Trophoblast cell (in vitro differentiated cells and primary cell): ENCODE data around the gene BFSP2.

Source experiments
- DNase-seq, 2 donors: peaks; one replicate each; pipeline ENCODE4 v3.0.0-alpha.2; 2016
- H2AFZ ChIP-seq: 2 replicates; pipeline ENCODE4 v1.6.1; 2013; ENCODE audit warnings: low read length, moderate library complexity, mild to moderate bottlenecking; ENCODE audit not compliant: insufficient read depth, poor library complexity
- H2AK5ac ChIP-seq: 2 replicates; pipeline ENCODE4 v1.6.1; 2013; ENCODE audit warnings: mild to moderate bottlenecking, low read length
- H2BK120ac ChIP-seq: 2 replicates; pipeline ENCODE4 v1.6.1; 2013; ENCODE audit warnings: low read length, mild to moderate bottlenecking, moderate library complexity; ENCODE audit not compliant: insufficient read depth, poor library complexity
- H2BK12ac ChIP-seq: 2 replicates; pipeline ENCODE4 v1.6.1; 2013; ENCODE audit warnings: mild to moderate bottlenecking, low read length, moderate library complexity
- H2BK5ac ChIP-seq: 2 replicates; pipeline ENCODE4 v1.6.1; 2013; ENCODE audit warnings: low read length, low read depth, moderate library complexity, mild to moderate bottlenecking; ENCODE audit not compliant: poor library complexity
- H3K14ac ChIP-seq: 2 replicates; pipeline ENCODE4 v1.6.1; 2013; ENCODE audit warnings: mild to moderate bottlenecking, low read length
- H3K18ac ChIP-seq: 2 replicates; pipeline ENCODE4 v1.6.1; 2013; ENCODE audit warnings: mild to moderate bottlenecking, low read length
- H3K23ac ChIP-seq: 2 replicates; pipeline ENCODE4 v1.6.1; 2013; ENCODE audit warnings: low read length
- H3K27ac ChIP-seq: 2 replicates; pipeline ENCODE4 v1.5.1; 2013; ENCODE audit warnings: low read depth, mild to moderate bottlenecking, inconsistent platforms, low read length, moderate library complexity
- H3K27me3 ChIP-seq: 2 replicates; pipeline ENCODE4 v1.6.1; 2013; ENCODE audit warnings: inconsistent platforms, mild to moderate bottlenecking, low read length, moderate library complexity; ENCODE audit not compliant: insufficient read depth
- H3K36me3 ChIP-seq, 2 experiments: 1 replicate in 1 of 2; 2 replicates in 1 of 2; pipeline ENCODE4 v1.6.1; 2013; ENCODE audit warnings: low read length in 2 of 2, mild to moderate bottlenecking in 2 of 2, moderate library complexity in 1 of 2; ENCODE audit not compliant: insufficient read depth in 2 of 2, control insufficient read depth in 1 of 2
- H3K4ac ChIP-seq: 2 replicates; pipeline ENCODE4 v1.6.1; 2013; ENCODE audit warnings: low read depth, mild to moderate bottlenecking, low read length, moderate library complexity
- H3K4me1 ChIP-seq, 2 experiments: 1 replicate in 1 of 2; 2 replicates in 1 of 2; pipeline ENCODE4 v1.6.1; 2013; ENCODE audit warnings: low read length in 2 of 2, mild to moderate bottlenecking in 2 of 2, moderate library complexity in 1 of 2; ENCODE audit not compliant: insufficient read depth in 2 of 2, control insufficient read depth in 1 of 2
- H3K4me2 ChIP-seq: 2 replicates; pipeline ENCODE4 v1.6.1; 2013; ENCODE audit warnings: inconsistent platforms, mild to moderate bottlenecking, low read length, moderate library complexity
- H3K4me3 ChIP-seq: 2 replicates; pipeline ENCODE4 v1.5.1; 2013; ENCODE audit warnings: mild to moderate bottlenecking, low read depth, low read length, inconsistent platforms
- H3K79me1 ChIP-seq: one replicate; pipeline ENCODE4 v1.6.1; 2013; ENCODE audit warnings: low read length
- H3K79me2 ChIP-seq: 2 replicates; pipeline ENCODE4 v1.6.1; 2013; ENCODE audit warnings: low read length, mild to moderate bottlenecking; ENCODE audit not compliant: control insufficient read depth, insufficient read depth, poor library complexity
- H3K9ac ChIP-seq: 2 replicates; pipeline ENCODE4 v1.6.1; 2013; ENCODE audit warnings: mild to moderate bottlenecking, low read length
- H3K9me3 ChIP-seq: 2 replicates; pipeline ENCODE4 v1.6.1; 2013; ENCODE audit warnings: low read depth, mild to moderate bottlenecking, control low read depth, inconsistent platforms, low read length; ENCODE audit not compliant: insufficient read depth
- H4K12ac ChIP-seq: 2 replicates; pipeline ENCODE4 v1.6.1; 2013; ENCODE audit warnings: low read depth, mild to moderate bottlenecking, low read length, moderate library complexity
- H4K8ac ChIP-seq: 2 replicates; pipeline ENCODE4 v1.6.1; 2013; ENCODE audit warnings: low read depth, mild to moderate bottlenecking, low read length, moderate library complexity
- H4K91ac ChIP-seq: one replicate; pipeline ENCODE4 v1.6.1; 2013; ENCODE audit warnings: low read depth, mild to moderate bottlenecking, low read length, moderate library complexity
- WGBS: extraction: QIAGEN DNeasy Blood & Tissue Kit; methylation state at CpG from one replicate; pipeline ENCODE4 v1.1.7; 2013; ENCODE audit warnings: missing lambda C conversion rate; ENCODE audit not compliant: insufficient read length, insufficient coverage; ENCODE audit errors: extremely low coverage; 5-methylcytosine and 5-hydroxymethylcytosine counted together

BFSP2 gene

GRCh38 chr3:133451309-133451708, 51.5 kb downstream of the BFSP2 start:
- no CpG with 5 or more reads among the region's 3 CpGs for WGBS
- H2AFZ ChIP-seq: no peak overlapping the region
- H4K91ac ChIP-seq: peak overlapping the region; percentile 74
- H2BK12ac ChIP-seq: peak overlapping the region; percentile 84
- peaks cover 4% of the 10 kb centered on the region for H3K79me2 ChIP-seq
- H3K27me3 ChIP-seq: no peaks in the 10 kb centered on the region
- no peak overlapping the region for H2AK5ac ChIP-seq
- no peak for DNase-seq
- no peak overlapping the region for H3K18ac ChIP-seq
- no peaks in the 10 kb centered on the region for H3K36me3 ChIP-seq
- no peak overlapping the region for H3K4me2 ChIP-seq
- no peak overlapping the region for H4K12ac ChIP-seq
- H3K27ac ChIP-seq: peak overlapping the region; percentile 21
- no peak overlapping the region for H2BK5ac ChIP-seq
- H3K4me3 ChIP-seq: no peak overlapping the region
- H4K8ac ChIP-seq: no peak overlapping the region
- H3K9me3 ChIP-seq: no peaks in the 10 kb centered on the region
- peaks cover 25 to 38% of the 10 kb centered on the region in 2 experiments for H3K4me1 ChIP-seq
- H3K79me1 ChIP-seq: peaks cover 29% of the 10 kb centered on the region
- no peak overlapping the region for H3K9ac ChIP-seq
- no peak overlapping the region for H3K23ac ChIP-seq
- peak overlapping the region; percentile 77 for H2BK120ac ChIP-seq
- no peak overlapping the region for H3K4ac ChIP-seq
- no peak overlapping the region for H3K14ac ChIP-seq

GRCh38 chr3:133452641-133453319, 52.9 kb downstream of the BFSP2 start:
- no peak overlapping the region for H3K4me3 ChIP-seq

GRCh38 chr3:133453383-133453782, 53.5 kb downstream of the BFSP2 start:
- peak overlapping the region; percentile 87 for H3K14ac ChIP-seq
- no peak overlapping the region for H3K23ac ChIP-seq
- H4K12ac ChIP-seq: no peak overlapping the region
- H3K9ac ChIP-seq: no peak overlapping the region
- peak overlapping the region; percentile 95 for H2BK5ac ChIP-seq
- H2BK12ac ChIP-seq: peak overlapping the region; percentile 84
- peaks cover 4% of the 10 kb centered on the region for H3K79me2 ChIP-seq
- H3K27me3 ChIP-seq: no peaks in the 10 kb centered on the region
- DNase-seq: no peak
- no peaks in the 10 kb centered on the region for H3K9me3 ChIP-seq
- H3K4ac ChIP-seq: peak overlapping the region; percentile 67
- peak overlapping the region; percentile 86 for H3K27ac ChIP-seq
- no peak overlapping the region for H3K4me3 ChIP-seq
- H2AFZ ChIP-seq: no peak overlapping the region
- peak overlapping the region; percentile 9 for H3K4me2 ChIP-seq
- peak overlapping the region; percentile 85 for H4K91ac ChIP-seq
- H3K18ac ChIP-seq: no peak overlapping the region
- H4K8ac ChIP-seq: peak overlapping the region; percentile 76
- H3K36me3 ChIP-seq: no peaks in the 10 kb centered on the region
- WGBS: no CpG with 5 or more reads among the region's 3 CpGs
- peak overlapping the region; percentile 59 for H2AK5ac ChIP-seq
- peaks cover 27 to 35% of the 10 kb centered on the region in 2 experiments for H3K4me1 ChIP-seq
- H2BK120ac ChIP-seq: peak overlapping the region; percentile 95
- H3K79me1 ChIP-seq: peaks cover 31% of the 10 kb centered on the region

More at GRCh38 chr3:133452641-133453319, 52.9 kb downstream of the BFSP2 start:
- H4K8ac ChIP-seq: peak overlapping the region; percentile 61
- H4K12ac ChIP-seq: no peak overlapping the region
- H3K14ac ChIP-seq: peak overlapping the region; percentile 64
- peak overlapping the region; percentile 46 for H3K4me2 ChIP-seq
- no peak overlapping the region for H3K9ac ChIP-seq
- peak; percentile 81 to 94 for DNase-seq
- no peak overlapping the region for H3K23ac ChIP-seq
- peak overlapping the region; percentile 95 for H2BK5ac ChIP-seq
- H3K79me2 ChIP-seq: peaks cover 4% of the 10 kb centered on the region
- H3K79me1 ChIP-seq: peaks cover 31% of the 10 kb centered on the region
- peak overlapping the region; percentile 96 for H2BK12ac ChIP-seq
- no peak overlapping the region for H2AFZ ChIP-seq
- H4K91ac ChIP-seq: peak overlapping the region; percentile 91
- no CpG with 5 or more reads among the region's 5 CpGs for WGBS
- H3K18ac ChIP-seq: no peak overlapping the region
- H3K9me3 ChIP-seq: no peaks in the 10 kb centered on the region
- no peak overlapping the region for H2AK5ac ChIP-seq
- no peaks in the 10 kb centered on the region for H3K36me3 ChIP-seq
- peak overlapping the region; percentile 82 for H3K4ac ChIP-seq
- H2BK120ac ChIP-seq: peak overlapping the region; percentile 95
- no peaks in the 10 kb centered on the region for H3K27me3 ChIP-seq
- H3K27ac ChIP-seq: peak overlapping the region; percentile 99
- H3K4me1 ChIP-seq: peaks cover 27 to 36% of the 10 kb centered on the region in 2 experiments

- Histone ChIP-seq H3K79me1 (peaks cover 30% of the 10 kb centered on the region), H3K4me2 (no peak overlapping the region), H2BK5ac (peak overlapping the region; percentile 92), H3K79me2 (peaks cover 4% of the 10 kb centered on the region), H3K9me3 (no peaks in the 10 kb centered on the region), H3K27ac (peak overlapping the region; percentile 86), H2BK120ac (peak overlapping the region; percentile 95), H3K9ac (no peak overlapping the region), H4K8ac (peak overlapping the region; percentile 67), H3K36me3 (no peaks in the 10 kb centered on the region), H4K91ac (peak overlapping the region; percentile 94), H3K4me1 (peaks cover 21 to 32% of the 10 kb centered on the region in 2 experiments), H3K23ac (no peak overlapping the region), H2AFZ (no peak overlapping the region), H3K4me3 (no peak overlapping the region), H3K27me3 (no peaks in the 10 kb centered on the region), H4K12ac (no peak overlapping the region), H3K18ac (peak overlapping the region; percentile 85), H2BK12ac (peak overlapping the region; percentile 86), H3K14ac (peak overlapping the region; percentile 76), H2AK5ac (peak overlapping the region; percentile 79), H3K4ac (peak overlapping the region; percentile 52)
- no peak for DNase-seq
- no CpG with 5 or more reads among the region's 3 CpGs for WGBS
These were observed 55.4 kb downstream of the BFSP2 start for GRCh38 chr3:133455281-133455680.
